IPS-18c (cell line): Measurements from ENCODE around the gene QDPR.

Experiments used
- H3K4me3 ChIP-seq: 2 replicates; pipeline ENCODE4 v1.7.0; 2013; ENCODE audit warnings: low read depth, mild to moderate bottlenecking, low read length, moderate library complexity; ENCODE audit not compliant: insufficient read depth
- H3K9me3 ChIP-seq: one replicate; pipeline ENCODE4 v1.6.1; 2013; ENCODE audit warnings: mild to moderate bottlenecking, low read length, moderate library complexity; ENCODE audit not compliant: control insufficient read depth, insufficient read depth

Gene QDPR

DNA sequence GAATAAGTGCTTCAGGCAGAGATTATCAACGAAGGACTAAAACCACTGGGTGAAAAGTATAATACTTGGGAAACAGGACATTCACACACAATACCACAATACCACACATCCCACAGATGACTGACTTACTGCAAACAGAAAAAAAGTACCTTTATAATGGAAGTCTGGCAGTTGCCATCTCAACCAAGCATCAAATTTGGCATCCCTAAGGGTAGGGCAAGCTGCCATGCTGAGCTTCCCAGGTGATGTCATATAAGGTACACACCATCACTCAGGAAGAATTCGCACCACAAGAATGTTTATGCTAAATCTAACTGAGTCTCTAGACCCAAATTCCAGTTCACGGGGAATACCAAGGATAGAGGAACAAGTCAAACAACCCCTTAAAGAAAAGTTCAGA, 9.1 kb downstream of the QDPR start:
- Histone ChIP-seq H3K9me3 (no peaks in the 10 kb centered on the region), H3K4me3 (no peak overlapping the region)

DNA sequence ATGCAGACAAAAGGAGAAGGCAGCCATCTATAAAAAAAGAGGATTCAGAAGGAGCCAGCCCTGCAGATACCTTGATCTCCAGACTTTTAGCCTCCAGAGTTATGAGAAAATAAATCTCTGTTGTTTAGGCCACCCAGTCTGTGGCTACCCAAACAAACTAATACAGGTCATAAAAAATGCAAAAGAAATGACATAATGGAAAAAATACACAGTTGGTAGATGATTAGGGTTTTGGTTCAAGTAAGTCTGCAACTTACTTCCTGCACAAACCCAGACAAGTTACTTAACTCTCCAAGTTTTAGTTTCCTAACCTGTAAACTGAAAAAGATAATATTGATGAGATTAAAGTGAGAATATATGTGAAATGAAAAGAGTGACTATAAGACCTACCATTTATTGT, 11.3 kb downstream of the QDPR start:
- Histone ChIP-seq H3K4me3 (no peak overlapping the region), H3K9me3 (no peaks in the 10 kb centered on the region)

DNA sequence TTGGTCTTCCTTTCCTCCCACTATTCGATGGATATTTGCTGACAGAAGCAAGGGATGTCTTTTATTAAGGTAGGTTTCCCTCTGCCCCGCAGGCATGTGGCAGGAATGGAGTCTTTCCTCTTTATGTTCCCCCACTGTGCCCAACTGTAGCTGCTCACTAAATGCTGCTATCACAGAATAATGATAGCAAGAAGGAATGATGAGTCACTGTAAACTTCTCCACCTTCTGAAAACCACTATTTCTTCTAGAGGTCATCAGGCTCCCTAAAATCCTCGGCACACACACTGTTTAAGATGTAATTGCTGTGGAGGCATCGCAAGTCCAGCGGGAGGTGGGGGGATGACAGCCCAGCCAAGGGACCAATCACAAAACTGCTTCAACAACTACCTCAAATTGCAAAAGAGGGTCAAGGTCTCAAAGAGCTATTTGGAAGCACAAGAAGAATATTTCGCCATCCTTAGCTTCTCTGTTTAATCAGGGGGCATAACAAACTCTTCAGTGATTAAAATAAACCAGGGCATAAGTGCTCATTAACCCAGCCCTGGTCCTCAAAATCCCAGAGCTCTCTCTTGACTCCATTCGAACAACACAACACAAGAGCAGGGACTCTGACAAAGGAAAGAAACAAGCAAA, 13.9 kb downstream of the QDPR start:
- H3K4me3 ChIP-seq = no peak overlapping the region
- H3K9me3 ChIP-seq = no peaks in the 10 kb centered on the region

DNA sequence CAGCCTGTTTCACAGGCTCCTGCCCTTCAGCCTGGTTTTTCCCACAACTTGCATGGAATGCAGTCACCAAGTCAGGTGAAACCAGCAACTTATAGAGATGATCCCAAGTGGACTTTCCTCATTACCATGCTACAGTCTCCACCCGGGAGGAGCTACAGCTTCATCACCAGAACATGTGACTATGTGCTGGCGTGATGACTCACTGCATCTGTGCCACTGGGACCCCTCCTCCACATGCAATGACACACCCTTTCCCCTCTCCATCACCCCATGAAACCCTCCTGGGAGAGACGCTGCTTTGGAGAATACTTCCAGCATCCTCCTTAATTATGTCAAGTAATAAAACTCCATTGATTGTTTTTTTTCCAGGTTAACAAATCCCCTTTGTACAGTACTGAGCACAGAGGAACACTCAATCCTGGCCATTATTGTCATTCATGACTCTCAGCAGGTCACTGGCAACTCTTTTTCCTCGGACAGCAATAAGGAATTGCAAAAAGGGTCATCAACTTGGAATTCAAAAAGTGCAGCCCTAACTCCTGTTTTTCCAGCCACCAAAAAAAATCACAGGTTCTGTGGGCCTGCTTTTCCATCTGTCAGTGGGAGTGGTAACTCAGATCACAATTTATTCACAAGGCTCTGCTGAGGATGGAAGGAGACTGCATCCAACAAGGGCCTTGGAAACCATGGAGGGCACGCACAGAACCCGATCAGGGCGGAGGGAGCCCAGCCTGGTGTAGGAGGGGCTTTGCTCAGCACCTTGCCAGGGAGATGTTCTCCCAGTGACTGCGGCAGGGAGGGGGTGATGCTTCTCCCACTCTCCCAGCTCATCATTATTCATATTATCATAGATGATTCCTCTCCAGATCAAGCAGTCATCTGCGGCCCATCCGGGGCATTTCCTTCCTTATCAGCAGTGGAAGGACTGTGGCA, 17.4 kb downstream of the QDPR start:
- no peak overlapping the region for H3K4me3 ChIP-seq
- no peaks in the 10 kb centered on the region for H3K9me3 ChIP-seq

DNA sequence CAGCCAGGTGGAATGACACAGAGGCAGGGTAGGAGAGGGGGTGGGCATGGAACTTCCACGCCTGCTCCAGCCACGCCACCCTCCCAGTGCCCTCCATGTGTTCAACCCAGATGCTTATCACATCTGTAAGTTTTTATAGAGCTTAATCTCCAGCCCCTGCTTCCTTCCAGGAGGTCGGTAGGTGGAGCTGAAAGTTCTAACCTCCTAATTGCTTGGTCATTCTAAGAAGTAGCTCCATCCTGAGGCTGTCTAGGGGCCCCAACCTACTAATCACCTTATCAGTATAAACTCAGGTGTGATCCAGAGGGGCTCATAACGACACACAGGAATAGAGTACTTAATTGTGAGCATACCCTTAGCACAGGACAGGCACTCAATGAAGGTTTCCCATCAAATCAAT, 18.3 kb downstream of the QDPR start:
- H3K4me3 ChIP-seq = no peak overlapping the region

DNA sequence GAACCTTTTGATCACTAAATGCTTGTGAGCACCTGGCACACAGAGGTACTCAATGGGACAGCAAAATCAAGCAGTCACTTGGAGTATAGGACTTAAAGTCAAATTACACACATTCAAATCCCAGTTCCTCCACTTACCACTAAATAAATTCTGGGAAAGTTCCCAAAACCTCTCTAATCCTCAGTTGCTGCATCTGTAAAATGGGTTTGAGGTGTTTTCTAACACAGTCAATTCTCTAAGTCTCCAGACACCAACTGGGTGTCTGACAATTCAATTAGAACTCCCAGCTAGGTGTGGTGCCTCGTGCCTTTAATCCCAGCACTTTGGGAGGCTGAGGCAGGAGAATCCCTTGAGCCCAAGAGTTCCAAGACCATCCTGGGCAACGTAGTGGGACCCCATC, 19.0 kb downstream of the QDPR start:
- Histone ChIP-seq H3K4me3 (no peak overlapping the region), H3K9me3 (no peaks in the 10 kb centered on the region)

More for the DNA sequence above, 18.3 kb downstream of the QDPR start:
- H3K9me3 ChIP-seq = no peaks in the 10 kb centered on the region

DNA sequence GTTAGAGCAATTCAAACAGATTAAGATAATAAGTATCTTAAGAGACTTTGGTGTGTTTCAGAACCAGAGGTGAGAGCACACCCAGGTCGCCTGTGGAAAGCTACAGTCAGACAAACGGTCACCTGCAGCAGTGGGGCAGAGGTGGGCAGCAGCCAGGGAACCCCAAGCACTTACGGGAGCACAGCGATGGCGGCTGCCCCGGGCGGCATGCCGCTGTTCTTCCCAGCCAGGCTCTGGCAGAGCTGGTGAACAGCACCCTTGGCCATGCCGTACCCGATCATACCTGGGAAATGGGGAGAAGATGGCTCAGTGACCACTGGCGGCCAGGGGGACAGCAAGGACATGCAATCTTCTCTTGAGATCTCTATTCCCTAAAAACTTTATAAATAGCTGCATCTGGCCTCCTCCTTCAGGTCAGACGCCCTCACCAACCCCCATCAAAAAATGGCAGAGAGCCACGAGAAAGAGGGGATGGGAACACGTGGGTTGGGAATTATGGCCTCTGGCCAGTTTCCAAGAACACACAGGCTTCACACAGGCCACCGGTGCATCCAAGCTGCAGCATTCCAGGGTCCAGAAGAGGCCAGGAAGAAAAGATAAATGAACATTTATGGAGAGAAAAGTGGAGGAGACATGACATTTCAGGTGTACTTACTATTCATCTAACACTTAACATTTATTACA, 19.7 kb downstream of the QDPR start:
- H3K9me3 ChIP-seq = no peaks in the 10 kb centered on the region

DNA sequence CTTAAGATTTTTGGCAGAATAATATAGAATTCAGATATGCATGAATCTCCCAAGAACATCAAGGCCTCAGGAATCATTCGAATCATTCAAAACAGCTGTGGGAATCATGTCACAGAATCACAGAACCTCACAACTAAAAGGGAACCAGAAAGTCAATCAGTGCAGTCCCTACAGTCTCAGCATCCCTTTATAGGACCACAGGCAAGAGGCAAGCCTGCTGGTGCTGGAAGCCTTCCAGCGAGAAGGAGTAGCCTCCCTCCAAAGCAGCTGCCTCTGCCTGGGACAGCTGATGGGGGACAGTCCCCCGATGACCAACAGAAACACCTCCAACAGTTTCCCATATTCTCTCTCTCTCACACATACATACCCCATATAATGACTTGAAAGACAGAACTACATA, 20.7 kb downstream of the QDPR start:
- no peak overlapping the region for H3K4me3 ChIP-seq

More for the DNA sequence above, 19.7 kb downstream of the QDPR start:
- H3K4me3 ChIP-seq = no peak overlapping the region

DNA sequence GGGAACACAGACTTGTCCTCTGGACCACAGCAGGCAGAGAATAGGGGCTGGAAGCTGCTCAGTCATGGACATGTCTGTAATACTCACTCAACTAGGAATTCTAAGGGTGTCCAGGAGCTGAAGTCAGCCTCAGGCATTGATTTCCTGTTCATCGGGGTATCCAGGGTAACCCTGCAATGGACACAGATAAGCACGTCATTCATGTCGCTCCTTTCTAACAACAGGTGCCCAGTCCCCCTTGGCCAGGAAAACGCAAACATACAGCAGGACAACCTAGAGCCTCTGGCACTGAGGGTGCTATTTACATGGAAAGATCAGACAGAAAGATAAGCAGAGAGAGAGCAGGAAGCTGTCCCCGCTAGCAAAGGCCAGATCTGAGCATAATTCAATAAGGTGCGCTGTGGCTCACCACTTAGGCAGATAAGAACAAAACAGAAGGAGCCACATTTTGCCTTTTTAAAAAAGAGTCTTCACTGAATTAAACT, 21.3 kb downstream of the QDPR start:
- Histone ChIP-seq H3K9me3 (no peaks in the 10 kb centered on the region), H3K4me3 (no peak overlapping the region)

More for the DNA sequence above, 20.7 kb downstream of the QDPR start:
- H3K9me3 ChIP-seq = no peaks in the 10 kb centered on the region

DNA sequence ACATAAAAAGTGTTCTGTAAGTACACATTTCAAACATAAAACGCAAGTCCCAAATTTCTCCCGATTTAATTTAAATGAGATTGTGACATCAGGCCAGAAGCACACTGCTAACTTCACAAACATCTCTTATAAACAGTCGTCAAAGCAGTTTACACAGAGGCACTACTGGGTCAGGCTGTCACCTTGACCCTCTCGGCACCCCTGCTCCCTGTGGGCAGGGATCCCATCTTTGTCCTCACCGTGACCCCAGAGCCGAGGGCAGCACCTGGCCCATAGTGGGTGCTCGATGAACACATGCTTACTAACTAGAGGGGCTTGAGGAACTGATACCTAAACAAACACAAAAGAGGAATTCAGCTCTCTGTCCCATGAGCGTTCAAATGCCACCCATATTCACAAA, 22.2 kb downstream of the QDPR start:
- Histone ChIP-seq H3K4me3 (no peak overlapping the region), H3K9me3 (no peaks in the 10 kb centered on the region)

DNA sequence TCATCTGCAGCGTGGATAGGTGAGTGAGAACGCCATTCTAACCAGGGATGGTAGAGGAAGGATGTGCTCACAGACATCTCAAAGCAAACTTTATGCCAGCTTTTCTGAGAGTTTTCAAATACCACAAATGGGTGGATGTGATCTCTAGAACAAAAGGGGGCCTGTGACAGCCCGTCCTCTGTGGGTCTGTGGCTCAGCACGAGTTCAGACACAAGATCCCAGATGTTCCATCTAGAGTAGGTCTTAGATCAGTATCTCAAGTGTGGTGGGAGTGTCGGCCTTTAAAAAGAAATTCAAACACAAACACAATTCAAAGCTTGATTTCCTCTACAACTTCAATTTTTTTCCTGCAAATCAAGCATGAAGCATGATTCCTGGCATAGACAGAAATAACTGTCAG, 22.8 kb downstream of the QDPR start:
- no peak overlapping the region for H3K4me3 ChIP-seq
- no peaks in the 10 kb centered on the region for H3K9me3 ChIP-seq

DNA sequence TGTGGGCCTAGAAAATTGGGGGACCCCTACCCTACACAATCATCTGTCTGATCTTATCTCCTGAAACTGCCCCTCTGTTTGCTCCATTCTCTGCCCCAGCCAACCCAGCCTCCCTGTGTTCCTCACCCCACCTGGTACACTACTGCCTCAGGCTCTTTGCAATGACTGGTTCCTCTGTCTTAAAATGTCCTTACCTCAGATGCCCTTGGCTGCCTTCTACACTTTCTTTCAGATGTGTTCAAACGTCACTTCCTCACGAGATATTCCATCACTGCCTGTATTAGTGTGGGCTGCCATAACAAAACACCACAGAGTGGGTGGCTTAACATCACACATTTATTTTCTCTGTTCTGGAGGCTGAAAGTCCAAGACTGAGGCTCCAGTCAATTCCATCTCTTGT, 29.2 kb downstream of the QDPR start:
- Histone ChIP-seq H3K9me3 (no peaks in the 10 kb centered on the region), H3K4me3 (no peak overlapping the region)

DNA sequence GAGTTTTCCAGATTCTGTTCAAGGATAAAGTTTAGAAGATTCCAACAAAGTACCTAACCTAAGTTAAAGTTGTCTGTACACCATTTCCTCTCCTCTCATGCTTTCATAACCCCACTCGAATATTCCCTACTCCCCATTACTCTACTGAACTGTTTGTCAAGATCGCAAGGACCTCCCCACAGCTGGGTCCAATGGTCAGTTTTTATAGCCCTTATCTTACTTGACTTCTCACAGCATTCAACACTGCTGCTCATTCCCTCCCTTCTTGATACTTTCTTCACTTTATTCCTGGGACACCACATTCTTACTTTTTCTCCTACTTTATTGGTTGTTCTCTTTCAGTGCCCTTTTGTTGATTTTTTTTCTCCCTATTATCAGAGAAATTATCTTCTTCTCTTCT, 30.9 kb downstream of the QDPR start:
- Histone ChIP-seq H3K9me3 (no peaks in the 10 kb centered on the region), H3K4me3 (no peak overlapping the region)

DNA sequence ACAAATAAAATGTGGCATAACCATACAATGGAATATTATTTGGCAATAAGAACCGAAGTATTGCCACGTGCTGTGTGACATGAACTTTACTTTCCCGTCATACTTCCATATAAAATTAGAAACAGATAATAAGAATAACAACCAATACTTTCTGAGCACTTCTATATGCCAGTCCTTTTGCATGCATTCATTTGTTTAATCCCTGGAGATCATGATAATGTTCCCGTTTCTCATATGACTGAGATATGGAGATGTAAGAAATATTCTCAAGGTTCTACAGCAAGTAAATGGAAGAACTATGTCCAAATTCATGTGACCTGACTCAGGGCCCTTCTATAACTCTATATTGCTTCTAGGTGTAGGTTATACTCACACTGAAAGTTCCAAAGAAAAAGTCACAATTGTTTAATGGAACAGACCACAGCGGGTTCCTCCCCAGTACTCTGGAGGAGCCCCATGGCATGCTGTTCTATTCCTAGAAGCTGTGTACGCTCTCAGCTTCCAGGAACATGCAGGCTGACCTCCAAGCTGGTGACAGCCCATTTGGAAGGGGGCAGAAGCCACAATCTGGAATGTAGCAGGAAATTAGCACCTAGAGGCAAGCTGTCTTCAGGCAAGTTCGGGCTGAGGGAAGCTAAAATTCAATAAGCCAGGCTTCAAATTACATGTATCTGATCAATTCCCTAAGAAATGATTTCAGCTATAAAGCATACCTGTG, 31.5 kb downstream of the QDPR start:
- Histone ChIP-seq H3K9me3 (no peaks in the 10 kb centered on the region), H3K4me3 (no peak overlapping the region)

DNA sequence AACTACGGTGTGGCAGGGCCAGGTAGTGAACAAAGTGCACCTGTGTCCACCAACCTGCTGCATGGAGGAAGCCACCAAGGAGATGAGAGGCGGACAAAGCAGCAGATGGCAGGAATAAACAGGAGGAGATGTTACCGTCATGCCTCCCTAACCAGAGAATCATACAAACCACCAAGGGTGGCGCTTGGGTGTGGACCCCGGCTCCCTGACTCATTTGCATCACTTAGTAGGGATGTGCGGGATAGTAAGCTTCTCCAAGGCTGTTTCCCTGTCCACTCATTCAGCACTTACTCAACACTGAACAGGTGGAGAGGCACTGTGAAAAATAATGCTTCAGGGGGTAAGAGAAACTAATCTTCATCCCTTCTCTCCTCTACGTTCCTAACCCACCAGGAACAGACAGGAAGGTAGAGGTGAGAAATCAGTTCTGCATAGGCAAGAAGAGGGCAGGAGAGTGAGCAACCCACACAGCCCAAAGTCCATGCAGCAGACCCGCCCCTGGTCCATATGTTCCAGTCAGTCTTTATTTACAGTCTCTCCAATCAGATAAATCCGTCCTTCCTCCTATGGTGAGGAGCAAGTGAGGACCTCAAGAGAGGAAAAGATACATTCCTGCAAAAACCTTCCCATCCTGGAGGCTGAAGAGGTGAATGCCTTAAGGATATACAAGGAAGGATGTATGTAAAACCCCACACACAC, 34.0 kb downstream of the QDPR start:
- H3K9me3 ChIP-seq = no peaks in the 10 kb centered on the region
- H3K4me3 ChIP-seq = no peak overlapping the region

DNA sequence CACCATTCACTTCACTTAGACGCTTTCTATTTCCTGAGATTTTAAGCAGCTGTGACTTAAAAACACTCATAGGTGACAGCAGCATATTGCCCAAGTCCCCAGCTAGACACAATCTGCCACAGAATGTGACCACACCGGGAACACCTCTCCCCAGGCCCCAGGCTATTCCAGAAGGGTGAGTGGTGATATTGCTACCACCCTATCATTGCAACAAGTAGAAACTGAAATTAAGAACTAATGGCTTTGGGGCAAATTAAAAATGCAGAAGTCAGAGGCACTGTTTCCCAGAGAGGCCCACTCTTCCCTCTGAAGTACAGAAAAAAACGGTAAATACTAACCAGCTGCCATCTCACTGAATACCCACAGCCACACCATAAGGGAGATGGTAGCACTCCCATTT, 35.0 kb downstream of the QDPR start:
- no peaks in the 10 kb centered on the region for H3K9me3 ChIP-seq
- H3K4me3 ChIP-seq = no peak overlapping the region

DNA sequence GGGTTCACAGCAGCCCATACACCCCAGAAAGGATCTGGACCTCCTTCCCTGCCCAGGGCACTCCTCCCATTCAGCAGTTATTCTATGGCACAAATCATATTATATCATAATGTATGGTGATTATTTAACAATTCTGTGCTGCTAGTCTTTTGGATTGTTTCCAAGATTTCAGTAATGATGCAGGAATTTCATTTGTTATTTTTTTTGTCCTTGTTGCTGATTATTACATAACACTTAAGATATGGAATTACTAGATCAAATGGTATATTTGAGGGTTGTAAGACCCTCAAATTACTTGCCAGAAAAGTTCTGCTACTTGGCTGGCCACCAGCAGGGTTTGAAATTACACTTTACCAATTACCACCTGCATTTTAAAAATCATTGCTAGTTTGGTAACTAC, 36.4 kb downstream of the QDPR start:
- Histone ChIP-seq H3K4me3 (no peak overlapping the region), H3K9me3 (no peaks in the 10 kb centered on the region)
